HG03064 (cell line): ENCODE results near the gene EFCAB9.

ENCODE experiments used
- ATAC-seq: cut with Tn5 transposase; IDR thresholded peaks from one replicate; pipeline ENCODE4 v1.9.1; 2021; ENCODE audit warnings: low read depth; ENCODE audit not compliant: unreplicated experiment

EFCAB9 gene

GRCh38 chr5:172164769-172165212 is 29.2 kb upstream of the EFCAB9 start:
- ATAC-seq: no peak

DNA sequence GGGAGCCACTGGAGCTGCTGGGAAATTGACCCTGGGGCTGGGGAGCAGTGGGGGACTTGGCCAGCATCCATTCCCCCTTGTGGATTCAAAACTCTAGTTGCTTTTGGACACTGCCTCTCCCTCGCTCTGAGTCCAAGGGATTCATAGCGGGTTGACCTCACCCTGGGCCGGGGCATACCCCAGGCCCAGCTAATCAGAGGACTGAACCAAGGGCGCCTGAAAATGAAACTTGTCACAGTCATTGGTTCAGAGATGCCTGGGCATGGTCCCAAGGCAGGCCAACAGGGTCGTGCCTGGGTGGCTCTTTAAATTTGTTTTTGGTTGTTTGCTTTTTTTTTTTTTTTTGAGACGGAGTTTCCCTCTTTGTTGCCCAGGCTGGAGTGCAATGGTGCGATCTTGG is 28.5 kb upstream of the EFCAB9 start:
- ATAC-seq: peak; percentile 70

DNA sequence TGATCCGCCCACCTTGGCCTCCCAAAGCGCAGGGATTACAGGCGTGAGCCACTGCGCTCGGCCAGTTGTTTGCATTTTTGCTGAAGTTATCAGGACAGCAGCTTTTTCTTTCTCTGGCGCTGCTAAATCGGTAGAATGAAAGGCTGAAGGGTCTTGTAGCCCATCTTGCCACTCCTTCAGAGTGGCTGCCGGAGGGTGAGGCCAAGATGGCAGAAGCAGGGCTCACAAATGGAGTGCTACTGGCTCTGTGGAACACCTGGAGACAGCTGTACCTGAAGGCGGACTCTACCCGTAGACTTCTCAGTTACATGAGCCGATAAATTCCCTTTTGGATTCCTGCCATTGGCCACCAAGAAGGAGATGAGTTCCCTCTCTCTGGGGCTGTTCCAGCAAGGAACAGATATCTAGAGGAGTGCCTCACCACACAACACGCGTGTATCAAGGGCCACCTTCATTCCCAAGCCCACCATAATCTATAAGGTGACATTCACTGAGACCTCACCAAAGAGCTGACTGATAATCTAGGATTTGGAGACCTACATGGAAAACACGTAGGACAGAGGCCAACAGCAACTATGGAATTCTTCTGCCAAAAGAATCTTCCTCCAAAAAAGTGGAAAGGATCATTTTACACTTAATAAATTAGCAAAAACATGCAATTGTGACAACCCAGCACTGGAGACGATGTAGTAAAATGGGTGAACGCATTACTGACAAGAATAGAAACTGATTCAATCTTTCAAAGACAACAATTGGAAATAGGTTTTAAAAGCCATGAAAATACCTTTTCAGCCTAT is 27.7 kb upstream of the EFCAB9 start:
- ATAC-seq: no peak

DNA sequence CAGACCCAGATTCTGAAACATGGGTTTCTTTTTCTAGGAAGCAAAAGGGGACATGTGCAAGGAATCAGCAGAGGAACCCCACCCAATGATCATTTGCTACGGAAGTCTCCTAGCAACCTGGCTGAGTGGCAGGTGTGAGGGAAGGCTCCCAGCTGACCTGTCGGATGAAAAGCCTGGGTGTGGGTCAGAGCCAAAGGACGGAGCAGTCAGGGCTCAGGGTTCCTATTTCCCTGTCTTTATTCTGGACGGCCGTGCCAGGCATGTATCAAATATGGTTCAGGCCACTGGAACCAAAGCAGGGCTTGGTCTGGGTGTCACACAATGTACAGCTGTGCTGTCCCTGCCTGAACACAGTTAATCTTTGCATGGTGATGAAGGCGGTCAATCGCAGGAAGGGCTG is 26.1 kb upstream of the EFCAB9 start:
- no peak for ATAC-seq

- no peak for ATAC-seq
Observed at GRCh38 chr5:172168311-172168710, 25.7 kb upstream of the EFCAB9 start.

- no peak for ATAC-seq
Observed at GRCh38 chr5:172169216-172169615, 24.8 kb upstream of the EFCAB9 start.

- ATAC-seq: no peak
Observed at GRCh38 chr5:172170251-172170701, 23.7 kb upstream of the EFCAB9 start.

- no peak for ATAC-seq
Observed at GRCh38 chr5:172171118-172171517, 22.9 kb upstream of the EFCAB9 start.

- no peak for ATAC-seq
Observed at GRCh38 chr5:172172912-172173563, 20.9 kb upstream of the EFCAB9 start.

DNA sequence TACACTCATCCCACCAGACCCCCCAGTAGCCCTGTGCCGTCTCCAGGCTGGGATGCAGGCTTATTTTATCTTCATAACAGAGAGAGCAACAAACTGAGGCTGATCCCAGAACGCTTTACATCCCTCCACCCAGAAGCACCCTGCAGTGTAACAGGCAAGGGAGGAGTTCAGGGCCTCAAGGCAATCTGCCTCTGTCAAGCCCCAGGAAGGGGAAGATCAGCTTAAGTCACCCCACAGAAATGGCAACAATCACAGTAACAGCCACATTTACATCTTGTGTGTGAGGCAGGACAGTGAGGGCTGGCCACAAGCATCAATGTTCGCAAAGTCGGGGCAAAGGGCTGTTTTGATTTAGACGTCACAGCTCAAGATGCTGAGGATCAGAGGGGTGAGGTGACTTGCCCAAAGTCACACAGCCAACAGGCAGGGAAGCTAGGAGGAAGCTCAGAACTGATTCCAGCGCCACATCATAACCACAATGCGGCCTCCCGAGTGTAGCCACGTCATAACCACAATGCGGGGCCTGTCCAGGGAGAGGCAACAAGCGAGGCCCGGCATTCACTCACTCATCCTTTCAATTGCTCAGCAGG is 20.3 kb upstream of the EFCAB9 start:
- no peak for ATAC-seq

- ATAC-seq: peak; percentile 50
Observed at GRCh38 chr5:172175263-172175719, 18.7 kb upstream of the EFCAB9 start.

DNA sequence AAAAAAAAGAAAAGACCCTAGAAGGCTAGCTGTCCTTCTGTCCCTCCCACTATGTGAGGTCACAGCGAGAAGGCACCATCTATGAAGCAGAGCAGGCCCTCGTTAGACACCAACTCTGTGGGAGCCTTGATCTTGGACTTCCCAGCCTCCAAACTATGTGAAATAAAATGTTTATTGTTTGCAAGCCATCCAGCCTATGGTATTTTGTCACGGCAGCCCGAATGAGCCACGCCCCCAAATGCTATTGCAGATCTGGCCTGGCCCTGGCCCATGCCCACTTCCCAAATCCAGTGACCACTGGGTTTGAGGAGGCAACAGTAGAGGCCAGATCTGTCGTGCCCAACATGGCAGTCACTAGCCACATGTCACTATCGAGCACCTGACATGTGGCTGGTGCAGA is 16.8 kb upstream of the EFCAB9 start:
- ATAC-seq: no peak

DNA sequence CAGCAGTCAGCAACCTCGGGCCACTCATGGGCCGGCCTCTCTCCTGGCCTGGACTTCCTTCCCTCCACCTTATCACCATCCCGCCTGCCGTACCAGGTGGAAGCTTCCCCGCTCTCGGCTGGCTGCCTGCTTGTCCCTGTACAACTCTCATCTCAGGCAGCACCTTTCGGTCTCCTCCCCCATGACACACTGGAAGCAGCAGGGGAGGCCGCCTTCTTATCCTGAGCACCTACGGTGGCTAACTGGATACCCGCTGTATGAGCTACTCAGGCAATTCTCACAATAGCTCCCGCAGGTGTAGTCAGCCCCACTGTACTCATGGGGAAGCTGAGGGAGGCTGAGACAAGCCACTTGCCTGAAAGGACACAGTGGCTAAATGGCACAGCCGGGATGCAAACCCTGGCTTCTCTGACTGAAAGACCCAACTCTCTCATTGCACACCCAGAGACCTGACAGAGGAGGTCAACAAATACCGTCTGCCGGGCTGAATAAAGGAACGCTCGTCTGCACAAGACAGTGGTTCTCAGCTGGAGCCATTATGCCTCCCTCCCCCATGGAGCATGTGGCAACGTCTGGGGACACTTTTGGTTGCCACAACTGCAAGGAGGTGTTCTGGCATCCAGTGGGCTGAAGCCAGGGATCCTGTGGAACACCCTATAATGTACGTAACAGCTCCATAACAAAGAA is 15.5 kb upstream of the EFCAB9 start:
- ATAC-seq: no peak

GRCh38 chr5:172178991-172179989 is 14.7 kb upstream of the EFCAB9 start:
- peak; percentile 27 for ATAC-seq

DNA sequence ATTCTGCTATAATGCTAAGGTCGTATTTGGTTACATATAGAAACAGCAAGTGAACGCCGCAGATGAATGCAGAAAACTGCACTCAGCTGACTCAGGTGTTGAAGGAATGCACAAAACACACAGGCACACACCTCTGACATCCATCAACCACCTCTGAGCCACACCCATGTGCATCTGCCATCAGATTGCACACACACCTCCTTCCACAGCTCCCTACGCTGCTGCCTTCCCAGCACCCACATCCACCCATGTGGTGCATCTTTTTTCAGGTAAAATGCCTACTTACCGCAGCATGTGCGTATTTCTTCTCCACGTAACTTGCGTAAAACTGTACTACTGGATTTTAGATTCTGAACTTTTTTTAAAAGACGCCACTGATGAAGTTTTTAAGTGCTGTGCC is 13.0 kb upstream of the EFCAB9 start:
- no peak for ATAC-seq

GRCh38 chr5:172182291-172182690 is 11.7 kb upstream of the EFCAB9 start:
- ATAC-seq: no peak

GRCh38 chr5:172183881-172184280 is 10.1 kb upstream of the EFCAB9 start:
- ATAC-seq: no peak

DNA sequence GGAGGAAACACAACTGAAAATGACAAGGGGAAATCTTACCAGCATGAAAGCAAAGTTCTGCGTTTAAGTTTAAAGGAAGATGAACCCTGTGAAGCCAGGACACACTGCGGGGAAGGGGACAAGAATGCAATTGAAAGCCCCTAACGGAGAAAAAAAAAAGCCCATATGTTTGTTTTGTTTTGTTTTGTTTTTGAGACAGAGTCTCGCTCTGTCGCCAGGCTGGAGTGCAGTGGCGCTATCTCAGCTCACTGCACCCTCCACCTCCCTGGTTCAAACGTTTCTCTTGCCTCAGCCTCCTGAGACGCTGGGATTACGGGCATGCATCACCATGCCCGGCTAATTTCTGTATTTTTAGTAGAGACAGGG is 8.9 kb upstream of the EFCAB9 start:
- no peak for ATAC-seq

DNA sequence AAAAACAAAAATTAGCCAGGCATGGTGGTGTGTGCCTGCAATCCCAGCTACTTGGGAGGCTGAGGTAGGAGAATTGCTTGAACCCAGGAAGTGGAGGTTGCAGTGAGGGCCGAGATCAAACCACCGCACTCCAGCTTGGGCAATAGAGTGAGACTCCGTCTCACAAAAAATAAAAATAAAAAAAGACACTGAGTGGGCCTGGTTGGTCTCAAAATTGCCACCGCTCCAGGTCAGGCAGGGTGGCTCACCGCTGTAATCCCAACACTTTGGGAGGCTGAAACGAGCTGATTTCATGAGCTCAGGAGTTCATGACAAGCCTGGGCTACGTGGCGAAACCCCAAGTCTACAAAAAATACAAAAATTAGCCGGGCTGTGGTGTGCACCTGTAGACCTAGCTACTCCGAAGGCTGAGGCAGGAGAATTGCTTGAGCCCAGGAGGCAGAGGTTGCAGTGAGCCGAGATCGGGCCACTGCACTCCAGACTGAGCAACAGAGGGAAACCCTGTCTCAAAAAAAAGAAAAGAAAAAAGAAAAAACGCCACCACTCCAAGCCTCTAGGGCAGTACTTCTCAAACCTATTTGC is 7.8 kb upstream of the EFCAB9 start:
- ATAC-seq: no peak
